Liver (tissue), 9 donors: ENCODE results near the gene COL27A1. TPM values are rescaled to one million over a fixed set of nuclear protein-coding genes. Genes with fewer than 3 reads are reported as not detected.
A peak's percentile ranks its signal among the peaks of the same experiment; 100 is the strongest.

Experiments used
- DNase-seq: peaks from one replicate; pipeline ENCODE4 v3.0.0-alpha.2; 2017; ENCODE audit warnings: low spot score
- H3K27ac ChIP-seq, 2 donors: one replicate each; pipeline ENCODE4 v1.7.0; 2013; ENCODE audit warnings: inconsistent platforms in 2 of 2, low read length in 2 of 2, control low read depth in 1 of 2, low read depth in 1 of 2, mild to moderate bottlenecking in 1 of 2
- H3K27me3 ChIP-seq, 4 donors: one replicate each; pipeline versions ENCODE4 v1.6.1 to v1.7.0; 2013; ENCODE audit warnings: low read length in 3 of 4, inconsistent platforms in 1 of 4, mild to moderate bottlenecking in 1 of 4, moderate library complexity in 1 of 4; ENCODE audit not compliant: control insufficient read depth in 4 of 4, insufficient read depth in 4 of 4
- H3K36me3 ChIP-seq, 4 donors: one replicate each; pipeline versions ENCODE4 v1.6.1 to v1.7.0; 2013; ENCODE audit warnings: low read length in 3 of 4, mild to moderate bottlenecking in 3 of 4, low read depth in 1 of 4, moderate library complexity in 1 of 4; ENCODE audit not compliant: control insufficient read depth in 4 of 4, insufficient read depth in 3 of 4
- H3K4me1 ChIP-seq, 4 donors: one replicate each; pipeline versions ENCODE4 v1.6.1 to v1.7.0; 2013; ENCODE audit warnings: low read length in 3 of 4, mild to moderate bottlenecking in 3 of 4, moderate library complexity in 1 of 4; ENCODE audit not compliant: control insufficient read depth in 4 of 4, insufficient read depth in 4 of 4
- H3K4me3 ChIP-seq, 3 donors: one replicate each; pipeline versions ENCODE4 v1.6.1 to v1.7.0; 2013; ENCODE audit warnings: low read length in 3 of 3, control low read depth in 1 of 3, low read depth in 1 of 3, mild to moderate bottlenecking in 1 of 3
- H3K9ac ChIP-seq, 2 donors: one replicate each; pipeline ENCODE4 v1.7.0; 2013; ENCODE audit warnings: low read length in 2 of 2, mild to moderate bottlenecking in 2 of 2, moderate library complexity in 2 of 2, control low read depth in 1 of 2, low read depth in 1 of 2
- H3K9me3 ChIP-seq, 4 donors: one replicate each; pipeline versions ENCODE4 v1.6.1 to v1.7.0; 2013; ENCODE audit warnings: low read length in 3 of 4; ENCODE audit not compliant: control insufficient read depth in 4 of 4
- ATF3 ChIP-seq: IDR thresholded peaks from 2 replicates; pipeline ENCODE4 v1.6.1; 2016; ENCODE audit warnings: antibody characterized with exemption
- CTCF ChIP-seq: fragments of 150-350 bp; IDR thresholded peaks from 2 replicates; pipeline ENCODE4 v1.5.1; 2017; ENCODE audit warnings: improper control_type of control experiment, low read depth, low read length; ENCODE audit not compliant: missing input control
- EGR1 ChIP-seq, 2 donors: IDR thresholded peaks; 2 replicates each; pipeline ENCODE4 v1.6.1; 2016 to 2018; ENCODE audit warnings: antibody characterized with exemption in 2 of 2, low read depth in 2 of 2
- FOXA1 ChIP-seq: IDR thresholded peaks from 2 replicates; pipeline ENCODE4 v1.6.1; 2016; ENCODE audit warnings: antibody characterized with exemption
- FOXA2 ChIP-seq: IDR thresholded peaks from 2 replicates; pipeline ENCODE4 v1.6.1; 2016; ENCODE audit warnings: antibody characterized with exemption
- GABPA ChIP-seq, 2 donors: IDR thresholded peaks in 1 of 2; conservative IDR thresholded peaks in 1 of 2; 2 replicates each; pipeline ENCODE4 v1.6.1; 2016; ENCODE audit warnings: antibody characterized with exemption in 2 of 2, mild to moderate bottlenecking in 1 of 2, moderate library complexity in 1 of 2
- HNF4A ChIP-seq, 2 donors: conservative IDR thresholded peaks; 2 replicates each; pipeline ENCODE4 v1.6.1; 2016; ENCODE audit warnings: antibody characterized with exemption in 2 of 2, mild to moderate bottlenecking in 2 of 2
- HNF4G ChIP-seq: IDR thresholded peaks from 2 replicates; pipeline ENCODE4 v1.6.1; 2016; ENCODE audit warnings: antibody characterized with exemption
- JUND ChIP-seq, 2 donors: IDR thresholded peaks; 2 replicates each; pipeline ENCODE4 v1.6.1; 2016; ENCODE audit warnings: antibody characterized with exemption in 2 of 2
- MAX ChIP-seq: IDR thresholded peaks from 2 replicates; pipeline ENCODE4 v1.6.1; 2016; ENCODE audit warnings: antibody characterized with exemption
- NR2F2 ChIP-seq: IDR thresholded peaks from 2 replicates; pipeline ENCODE4 v1.6.1; 2016; ENCODE audit warnings: antibody characterized with exemption
- RAD21 ChIP-seq, 2 donors: IDR thresholded peaks; 2 replicates each; pipeline ENCODE4 v1.6.1; 2016; ENCODE audit warnings: antibody characterized with exemption in 2 of 2, mild to moderate bottlenecking in 2 of 2
- RXRA ChIP-seq, 2 donors: IDR thresholded peaks; 2 replicates each; pipeline ENCODE4 v1.6.1; 2017 to 2018; ENCODE audit warnings: antibody characterized with exemption in 2 of 2, mild to moderate bottlenecking in 1 of 2
- SP1 ChIP-seq: IDR thresholded peaks from 2 replicates; pipeline ENCODE4 v1.6.1; 2018; ENCODE audit warnings: antibody characterized with exemption, mild to moderate bottlenecking
- TAF1 ChIP-seq: conservative IDR thresholded peaks from 2 replicates; pipeline ENCODE4 v1.6.1; 2016; ENCODE audit warnings: antibody characterized with exemption, mild to moderate bottlenecking
- YY1 ChIP-seq: IDR thresholded peaks from 2 replicates; pipeline ENCODE4 v1.6.1; 2016; ENCODE audit warnings: antibody characterized with exemption, mild to moderate bottlenecking
- WGBS: extraction: QIAGEN DNeasy Blood & Tissue Kit; methylation state at CpG from one replicate; pipeline ENCODE4 v1.1.7; 2013; 5-methylcytosine and 5-hydroxymethylcytosine counted together
- polyA plus RNA-seq, 2 donors: library from polyadenylated mRNA; stranded (reverse) in 1 of 2; unstranded in 1 of 2; fragments of 200-250 nt in 1 of 2; fragments of >200 nt in 1 of 2; fragmentation: Nextera tagmentation in 1 of 2; extraction: Ambion mirVana in 1 of 2; gene quantifications; one replicate each; pipeline versions ENCODE4 v1.2.1 to v1.2.3, GENCODE V29; 2013 to 2015
- total RNA-seq, 2 donors: library from RNA; depleted of rRNA; stranded (reverse); fragments of >200 nt; gene quantifications; one replicate each; pipeline ENCODE4 v1.2.3, GENCODE V29; 2014
- TF ChIP-seq, protein P1 (sequence below): IDR thresholded peaks from 2 replicates; pipeline ENCODE4 v1.6.1; 2016; ENCODE audit warnings: antibody characterized with exemption
- TF ChIP-seq, protein P2 (sequence below): IDR thresholded peaks from 2 replicates; pipeline ENCODE4 v1.6.1; 2016; ENCODE audit warnings: antibody characterized with exemption, mild to moderate bottlenecking
- donor health status: healthy.
- donor health status: healthy.
- donor health status: healthy.
- donor health status: healthy.
- donor health status: healthy.

Gene COL27A1
- total and polyA plus RNA-seq, 4 donors = 7.0 to 20.4 (median 12.0) TPM

GRCh38 chr9:114163517-114163951 lies 8.2 kb downstream of the COL27A1 start:
- peak overlapping the region; percentile 85 to 96 for H3K27ac ChIP-seq
- WGBS = 7% methylated on average over 13 of the region's 13 CpGs
- H3K36me3 ChIP-seq = peaks cover 0 to 17% (median 5%) of the 10 kb centered on the region in 4 donors
- peak; percentile 61 for DNase-seq
- TF ChIP-seq FOXA2 (peak; percentile 15), MAX (peak; percentile 85), SP1 (peak; percentile 91), GABPA (IDR thresholded peaks at IDR 0.05 in 1 of 2, conservative IDR thresholded peaks at IDR 0.05 in 1 of 2) (peak in 1 of 2 donors; percentile 55), JUND (IDR thresholded peaks at IDR 0.05) (peak; percentile 87 to 94), HNF4G (peak; percentile 48), ATF3 (no peak), CTCF (no peak), EGR1 (IDR thresholded peaks at IDR 0.05; ENCODE audit: low read depth in 2 of 2) (peak in 1 of 2 donors; percentile 93), HNF4A (conservative IDR thresholded peaks at IDR 0.05) (peak; percentile 71 to 84), FOXA1 (peak; percentile 68), RXRA (IDR thresholded peaks at IDR 0.05) (peak; percentile 79 to 86), RAD21 (IDR thresholded peaks at IDR 0.05) (peak; percentile 53 to 56), NR2F2 (peak; percentile 9), YY1 (peak; percentile 70), TAF1 (no peak)
- TF ChIP-seq, protein P1, sequence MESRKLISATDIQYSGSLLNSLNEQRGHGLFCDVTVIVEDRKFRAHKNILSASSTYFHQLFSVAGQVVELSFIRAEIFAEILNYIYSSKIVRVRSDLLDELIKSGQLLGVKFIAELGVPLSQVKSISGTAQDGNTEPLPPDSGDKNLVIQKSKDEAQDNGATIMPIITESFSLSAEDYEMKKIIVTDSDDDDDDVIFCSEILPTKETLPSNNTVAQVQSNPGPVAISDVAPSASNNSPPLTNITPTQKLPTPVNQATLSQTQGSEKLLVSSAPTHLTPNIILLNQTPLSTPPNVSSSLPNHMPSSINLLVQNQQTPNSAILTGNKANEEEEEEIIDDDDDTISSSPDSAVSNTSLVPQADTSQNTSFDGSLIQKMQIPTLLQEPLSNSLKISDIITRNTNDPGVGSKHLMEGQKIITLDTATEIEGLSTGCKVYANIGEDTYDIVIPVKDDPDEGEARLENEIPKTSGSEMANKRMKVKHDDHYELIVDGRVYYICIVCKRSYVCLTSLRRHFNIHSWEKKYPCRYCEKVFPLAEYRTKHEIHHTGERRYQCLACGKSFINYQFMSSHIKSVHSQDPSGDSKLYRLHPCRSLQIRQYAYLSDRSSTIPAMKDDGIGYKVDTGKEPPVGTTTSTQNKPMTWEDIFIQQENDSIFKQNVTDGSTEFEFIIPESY = peak; percentile 52
- TF ChIP-seq, protein P2, sequence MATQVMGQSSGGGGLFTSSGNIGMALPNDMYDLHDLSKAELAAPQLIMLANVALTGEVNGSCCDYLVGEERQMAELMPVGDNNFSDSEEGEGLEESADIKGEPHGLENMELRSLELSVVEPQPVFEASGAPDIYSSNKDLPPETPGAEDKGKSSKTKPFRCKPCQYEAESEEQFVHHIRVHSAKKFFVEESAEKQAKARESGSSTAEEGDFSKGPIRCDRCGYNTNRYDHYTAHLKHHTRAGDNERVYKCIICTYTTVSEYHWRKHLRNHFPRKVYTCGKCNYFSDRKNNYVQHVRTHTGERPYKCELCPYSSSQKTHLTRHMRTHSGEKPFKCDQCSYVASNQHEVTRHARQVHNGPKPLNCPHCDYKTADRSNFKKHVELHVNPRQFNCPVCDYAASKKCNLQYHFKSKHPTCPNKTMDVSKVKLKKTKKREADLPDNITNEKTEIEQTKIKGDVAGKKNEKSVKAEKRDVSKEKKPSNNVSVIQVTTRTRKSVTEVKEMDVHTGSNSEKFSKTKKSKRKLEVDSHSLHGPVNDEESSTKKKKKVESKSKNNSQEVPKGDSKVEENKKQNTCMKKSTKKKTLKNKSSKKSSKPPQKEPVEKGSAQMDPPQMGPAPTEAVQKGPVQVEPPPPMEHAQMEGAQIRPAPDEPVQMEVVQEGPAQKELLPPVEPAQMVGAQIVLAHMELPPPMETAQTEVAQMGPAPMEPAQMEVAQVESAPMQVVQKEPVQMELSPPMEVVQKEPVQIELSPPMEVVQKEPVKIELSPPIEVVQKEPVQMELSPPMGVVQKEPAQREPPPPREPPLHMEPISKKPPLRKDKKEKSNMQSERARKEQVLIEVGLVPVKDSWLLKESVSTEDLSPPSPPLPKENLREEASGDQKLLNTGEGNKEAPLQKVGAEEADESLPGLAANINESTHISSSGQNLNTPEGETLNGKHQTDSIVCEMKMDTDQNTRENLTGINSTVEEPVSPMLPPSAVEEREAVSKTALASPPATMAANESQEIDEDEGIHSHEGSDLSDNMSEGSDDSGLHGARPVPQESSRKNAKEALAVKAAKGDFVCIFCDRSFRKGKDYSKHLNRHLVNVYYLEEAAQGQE = peak; percentile 87
- no peaks in the 10 kb centered on the region for H3K27me3 ChIP-seq
- H3K4me1 ChIP-seq = peaks cover 14 to 43% (median 36%) of the 10 kb centered on the region in 4 donors
- peak overlapping the region in 2 of 3 donors; percentile 9 to 15 for H3K4me3 ChIP-seq
- no peaks in the 10 kb centered on the region for H3K9me3 ChIP-seq
- H3K9ac ChIP-seq = peak overlapping the region; percentile 39 to 69
